BLaER1 treated with 17β-estradiol and CSF1 and Interleukin-3, amounts not matched to agents 10 nM and 100 nM (cell line): ENCODE measurements around the gene ADAM10.

ENCODE experiments used
- H3K27ac ChIP-seq, 11 experiments: shearing (Covaris generic); formaldehyde crosslinking; 2 replicates each; pipeline ENCODE4 v1.8.1; 2022
- H3K27me3 ChIP-seq, 11 experiments: shearing (Covaris generic); formaldehyde crosslinking; 2 replicates each; pipeline ENCODE4 v1.8.1; 2022
- H3K36me3 ChIP-seq, 11 experiments: shearing (Covaris generic); formaldehyde crosslinking; 2 replicates each; pipeline ENCODE4 v1.8.1; 2022
- H3K4me1 ChIP-seq, 10 experiments: shearing (Covaris generic); formaldehyde crosslinking; 2 replicates each; pipeline ENCODE4 v1.8.1; 2022
- H3K4me2 ChIP-seq, 11 experiments: shearing (Covaris generic); formaldehyde crosslinking; 2 replicates each; pipeline ENCODE4 v1.8.1; 2022
- H3K4me3 ChIP-seq, 10 experiments: shearing (Covaris generic); formaldehyde crosslinking; 2 replicates each; pipeline ENCODE4 v1.8.1; 2022
- H3K9ac ChIP-seq, 11 experiments: shearing (Covaris generic); formaldehyde crosslinking; 2 replicates each; pipeline ENCODE4 v1.8.1; 2022
- H3K9me3 ChIP-seq, 11 experiments: shearing (Covaris generic); formaldehyde crosslinking; replicated peaks in 1 of 11; 2 replicates each; pipeline ENCODE4 v1.8.1; 2022
- H4K20me1 ChIP-seq, 11 experiments: shearing (Covaris generic); formaldehyde crosslinking; 2 replicates each; pipeline ENCODE4 v1.8.1; 2022
- Cebpa-rat ChIP-seq, 11 experiments: shearing (Covaris generic); IDR thresholded peaks; 2 replicates each; pipeline ENCODE4 v1.8.1; 2022

Gene ADAM10

DNA sequence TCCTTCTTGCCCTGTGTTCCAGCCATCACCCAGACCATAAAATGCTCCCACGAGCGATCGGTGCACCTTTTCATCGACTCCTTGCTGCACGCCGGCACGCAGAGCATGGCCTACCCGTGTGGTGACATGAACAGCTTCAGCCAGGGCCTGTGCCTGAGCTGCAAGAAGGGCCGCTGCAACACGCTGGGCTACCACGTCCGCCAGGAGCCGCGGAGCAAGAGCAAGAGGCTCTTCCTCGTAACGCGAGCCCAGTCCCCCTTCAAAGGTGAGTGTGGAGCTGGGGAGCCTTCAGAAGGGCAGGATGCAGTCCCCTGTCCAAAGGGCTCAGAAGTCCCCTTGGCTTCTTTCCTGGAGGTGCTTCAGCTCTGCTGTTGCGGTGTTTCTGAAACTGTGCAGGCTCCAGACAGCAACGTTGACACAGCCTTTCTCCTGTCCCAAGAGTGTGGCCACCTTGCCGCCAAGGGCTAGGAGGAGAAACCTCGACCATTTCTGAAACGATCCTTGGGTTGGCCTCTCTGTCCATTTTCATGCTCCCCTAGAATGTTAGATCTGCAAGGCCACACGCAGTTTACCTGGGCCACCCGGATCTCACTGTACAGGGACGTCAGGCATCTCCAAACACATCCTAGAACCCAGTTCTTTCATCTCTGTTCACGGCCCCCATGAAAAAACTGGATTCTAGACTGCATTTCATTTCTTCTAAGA is 201.0 kb downstream of the ADAM10 start:
- Histone ChIP-seq H3K27me3 (no peaks in the 10 kb centered on the region), H3K9me3 (peaks cover 0 to 48% (median 14%) of the 10 kb centered on the region in 11 experiments; a peak in 16 of 22 replicates), H3K4me3 (no peak overlapping the region), H4K20me1 (no peaks in the 10 kb centered on the region), H3K4me2 (peak overlapping the region in 10 of 11 experiments; percentile 13 to 96 (median 87); a peak in 19 of 22 replicates), H3K9ac (peak overlapping the region in 3 of 11 experiments; percentile 16 to 26 (median 20); a peak in 3 of 22 replicates), H3K27ac (peak overlapping the region in 9 of 11 experiments; percentile 97 to 99 (median 99); a peak in 18 of 22 replicates), H3K36me3 (peaks cover 0 to 22% (median 3%) of the 10 kb centered on the region in 11 experiments; a peak in 4 of 22 replicates), H3K4me1 (peaks cover 64 to 90% (median 78%) of the 10 kb centered on the region in 10 experiments)
- TF ChIP-seq Cebpa-rat (IDR thresholded peaks at IDR 0.05) = no peak

GRCh38 chr15:58547628-58548307 is 201.7 kb downstream of the ADAM10 start:
- H3K4me1 ChIP-seq = peaks cover 57 to 83% (median 71%) of the 10 kb centered on the region in 10 experiments
- peaks cover 0 to 26% (median 4%) of the 10 kb centered on the region in 11 experiments; a peak in 4 of 22 replicates for H3K36me3 ChIP-seq
- no peak overlapping the region for H3K4me3 ChIP-seq
- peak overlapping the region in 9 of 11 experiments; percentile 11 to 99 (median 99); a peak in 16 of 22 replicates for H3K27ac ChIP-seq
- no peak for TF ChIP-seq Cebpa-rat (IDR thresholded peaks at IDR 0.05)
- H3K9ac ChIP-seq = peak overlapping the region in 1 of 11 experiments; percentile 20; a peak in 4 of 22 replicates
- no peaks in the 10 kb centered on the region for H4K20me1 ChIP-seq
- H3K27me3 ChIP-seq = no peaks in the 10 kb centered on the region
- H3K4me2 ChIP-seq = peak overlapping the region in 10 of 11 experiments; percentile 13 to 96 (median 85); a peak in 19 of 22 replicates
- H3K9me3 ChIP-seq = peaks cover 0 to 52% (median 14%) of the 10 kb centered on the region in 11 experiments; a peak in 16 of 22 replicates

DNA sequence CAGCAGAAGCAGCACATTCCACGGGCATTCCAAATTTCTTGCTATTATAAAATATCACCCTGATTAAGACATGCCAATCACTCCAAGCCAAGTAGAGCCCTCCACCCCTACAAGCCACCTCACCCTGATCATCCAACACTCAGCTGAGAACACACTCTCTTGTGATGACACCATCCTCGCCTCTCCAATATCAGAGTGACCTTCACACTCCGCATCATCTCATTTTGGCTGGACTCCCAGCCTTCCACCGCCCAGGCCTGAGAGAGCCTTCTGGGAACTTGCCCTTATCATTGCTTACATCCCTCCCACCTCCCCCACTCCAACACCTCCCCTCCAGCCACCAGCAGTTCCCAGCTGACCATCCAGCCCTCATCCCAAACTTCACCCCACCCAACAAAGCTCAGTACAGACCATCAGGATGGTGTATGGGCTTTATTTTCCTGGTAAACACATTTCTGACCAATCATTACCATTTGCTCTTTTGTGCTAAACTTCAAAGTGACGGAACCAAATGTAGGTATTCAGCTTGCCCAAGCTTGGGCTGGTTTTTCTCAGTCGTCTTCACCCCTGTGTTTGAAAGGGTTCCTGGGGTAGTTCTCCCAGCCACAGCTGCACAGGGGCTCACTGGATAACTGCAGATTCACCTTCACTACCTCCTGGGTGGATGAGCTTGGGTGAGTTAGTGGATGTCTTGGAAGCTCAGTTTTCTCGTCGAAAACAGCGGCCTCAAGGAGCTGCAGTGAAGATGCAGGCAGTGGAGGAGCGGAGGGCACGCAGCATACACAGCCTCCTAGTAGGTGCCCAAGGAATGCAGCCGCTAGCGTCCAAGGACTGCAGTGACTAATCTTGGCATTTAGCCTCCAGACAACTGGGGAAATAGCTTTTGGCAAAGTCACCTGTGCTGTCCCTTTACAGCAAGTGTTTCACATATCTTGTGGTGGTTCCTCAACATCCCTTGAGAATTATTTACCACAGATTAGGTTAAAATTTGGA is 202.6 kb downstream of the ADAM10 start:
- H3K36me3 ChIP-seq = peaks cover 0 to 26% (median 4%) of the 10 kb centered on the region in 11 experiments; a peak in 4 of 22 replicates
- H3K27ac ChIP-seq = peak overlapping the region in 7 of 11 experiments; percentile 17 to 99 (median 98); a peak in 10 of 22 replicates
- peaks cover 53 to 75% (median 63%) of the 10 kb centered on the region in 10 experiments for H3K4me1 ChIP-seq
- peak overlapping the region in 1 of 11 experiments; percentile 20; a peak in 1 of 22 replicates for H3K9ac ChIP-seq
- H3K4me2 ChIP-seq = peak overlapping the region; percentile 10 to 96 (median 84); a peak in 19 of 22 replicates
- no peak overlapping the region for H3K4me3 ChIP-seq
- peaks cover 0 to 52% (median 14%) of the 10 kb centered on the region in 11 experiments; a peak in 16 of 22 replicates for H3K9me3 ChIP-seq
- H3K27me3 ChIP-seq = no peaks in the 10 kb centered on the region
- TF ChIP-seq Cebpa-rat (IDR thresholded peaks at IDR 0.05) = no peak
- no peaks in the 10 kb centered on the region for H4K20me1 ChIP-seq

DNA sequence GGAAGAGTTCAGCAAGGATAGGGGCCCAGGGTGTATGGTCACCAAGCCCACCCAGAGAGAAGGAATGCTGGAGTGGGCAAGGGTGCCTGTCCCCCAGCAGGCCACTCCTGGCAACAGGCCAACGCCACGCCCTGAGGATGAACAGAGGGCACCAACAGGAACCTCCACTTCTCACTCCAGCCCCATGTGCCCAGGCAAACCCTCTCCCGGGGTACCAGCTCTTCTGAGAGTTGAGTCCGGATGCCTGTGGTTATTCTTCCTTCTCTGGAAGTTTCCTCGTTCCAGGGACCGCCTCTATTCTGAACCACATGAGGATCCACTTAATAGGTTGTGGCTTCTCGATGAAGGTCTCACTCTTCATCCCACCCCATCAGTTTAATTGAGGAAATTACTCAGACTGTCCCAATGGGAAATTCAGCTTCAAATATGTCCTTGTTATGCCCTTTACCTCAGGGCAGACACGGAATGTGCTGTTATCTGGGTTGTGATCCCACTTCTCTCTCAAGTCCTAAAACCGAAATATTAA is 203.4 kb downstream of the ADAM10 start:
- Histone ChIP-seq H3K27me3 (no peaks in the 10 kb centered on the region), H3K4me2 (peak overlapping the region in 6 of 11 experiments; percentile 9 to 33 (median 12); a peak in 8 of 22 replicates), H3K9me3 (peaks cover 0 to 52% (median 14%) of the 10 kb centered on the region in 11 experiments; a peak in 16 of 22 replicates), H4K20me1 (no peaks in the 10 kb centered on the region), H3K27ac (peak overlapping the region in 5 of 11 experiments; percentile 1 to 28 (median 22); a peak in 6 of 22 replicates), H3K4me3 (no peak overlapping the region), H3K4me1 (peaks cover 47 to 67% (median 56%) of the 10 kb centered on the region in 10 experiments), H3K9ac (no peak overlapping the region), H3K36me3 (peaks cover 0 to 26% (median 4%) of the 10 kb centered on the region in 11 experiments; a peak in 4 of 22 replicates)
- no peak for TF ChIP-seq Cebpa-rat (IDR thresholded peaks at IDR 0.05)

DNA sequence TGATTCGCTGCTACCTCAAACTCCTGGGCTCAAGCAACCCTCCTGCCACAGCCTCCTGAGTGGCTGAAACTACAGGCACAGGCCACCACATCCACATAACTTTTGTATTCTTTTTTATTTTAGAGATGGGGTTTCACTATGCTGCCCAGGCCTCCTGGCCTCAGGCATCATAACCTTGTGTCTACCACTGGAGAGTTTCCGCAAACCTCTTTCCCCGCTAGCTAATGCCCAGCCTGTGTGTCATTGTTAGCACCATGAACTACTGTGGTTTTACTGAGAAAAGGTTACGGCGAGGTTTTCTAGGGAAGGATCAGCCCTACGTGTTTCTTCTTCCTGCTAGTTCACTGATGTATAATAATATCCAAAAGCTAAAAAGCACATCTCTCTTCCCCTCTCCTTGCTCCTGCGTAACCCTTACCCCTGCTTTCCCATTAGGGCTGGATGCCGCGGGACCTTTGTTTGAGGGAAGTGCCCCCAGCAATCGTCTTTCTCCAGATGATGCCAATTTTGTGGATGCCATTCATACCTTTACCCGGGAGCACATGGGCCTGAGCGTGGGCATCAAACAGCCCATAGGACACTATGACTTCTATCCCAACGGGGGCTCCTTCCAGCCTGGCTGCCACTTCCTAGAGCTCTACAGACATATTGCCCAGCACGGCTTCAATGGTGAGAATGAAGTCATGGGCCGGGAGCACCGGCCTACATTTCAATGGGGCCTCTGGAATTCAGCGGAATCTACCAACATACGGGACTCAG is 204.0 kb downstream of the ADAM10 start:
- Histone ChIP-seq H3K27me3 (no peaks in the 10 kb centered on the region), H3K9ac (no peak overlapping the region), H3K4me1 (peaks cover 40 to 60% (median 49%) of the 10 kb centered on the region in 10 experiments), H3K4me3 (no peak overlapping the region), H4K20me1 (no peaks in the 10 kb centered on the region), H3K27ac (peak overlapping the region in 7 of 11 experiments; percentile 1 to 31 (median 20); a peak in 8 of 22 replicates), H3K9me3 (peaks cover 0 to 52% (median 14%) of the 10 kb centered on the region in 11 experiments; a peak in 16 of 22 replicates), H3K4me2 (peak overlapping the region in 7 of 11 experiments; percentile 9 to 33 (median 12); a peak in 9 of 22 replicates), H3K36me3 (peaks cover 0 to 26% (median 4%) of the 10 kb centered on the region in 11 experiments; a peak in 4 of 22 replicates)
- no peak for TF ChIP-seq Cebpa-rat (IDR thresholded peaks at IDR 0.05)

DNA sequence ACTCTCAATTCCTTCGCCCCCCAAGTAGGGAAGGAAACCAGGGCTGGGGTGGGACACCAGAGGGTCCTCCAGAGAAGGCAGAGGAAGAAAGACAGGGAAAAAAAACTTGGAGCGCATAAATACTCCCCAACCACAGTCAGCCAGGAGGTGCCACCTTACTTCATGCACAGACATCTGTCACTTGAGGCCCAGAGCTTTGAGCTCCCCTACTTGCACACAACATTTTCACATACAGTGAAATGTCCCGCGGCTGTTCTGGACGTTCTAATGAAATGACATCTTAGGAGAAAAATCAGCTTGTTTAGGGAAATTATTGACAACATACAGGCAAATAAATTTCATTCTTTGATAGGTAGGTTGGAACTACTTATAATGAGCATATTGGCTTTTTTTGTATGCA is 204.8 kb downstream of the ADAM10 start:
- Histone ChIP-seq H3K27ac (peak overlapping the region in 2 of 11 experiments; percentile 1 to 31; a peak in 1 of 22 replicates), H3K27me3 (no peaks in the 10 kb centered on the region), H4K20me1 (no peaks in the 10 kb centered on the region), H3K9me3 (peaks cover 0 to 50% (median 14%) of the 10 kb centered on the region in 11 experiments; a peak in 16 of 22 replicates), H3K9ac (no peak overlapping the region), H3K4me2 (peak overlapping the region in 1 of 11 experiments; percentile 29; a peak in 2 of 22 replicates), H3K4me1 (peaks cover 34 to 53% (median 42%) of the 10 kb centered on the region in 10 experiments), H3K36me3 (peaks cover 0 to 26% (median 4%) of the 10 kb centered on the region in 11 experiments; a peak in 4 of 22 replicates), H3K4me3 (no peak overlapping the region)
- no peak for TF ChIP-seq Cebpa-rat (IDR thresholded peaks at IDR 0.05)
